GM19099 (cell line): ENCODE data around the gene CD2.

Source experiments
- POLR2A ChIP-seq: IDR thresholded peaks from 3 replicates; pipeline ENCODE4 v1.6.1; 2011; ENCODE audit warnings: low read depth; ENCODE audit not compliant: insufficient read length; ENCODE audit errors: extremely low read depth

Gene CD2

GRCh38 chr1:116814926-116815723, 60.9 kb downstream of the CD2 start:
- no peak for TF ChIP-seq POLR2A

DNA sequence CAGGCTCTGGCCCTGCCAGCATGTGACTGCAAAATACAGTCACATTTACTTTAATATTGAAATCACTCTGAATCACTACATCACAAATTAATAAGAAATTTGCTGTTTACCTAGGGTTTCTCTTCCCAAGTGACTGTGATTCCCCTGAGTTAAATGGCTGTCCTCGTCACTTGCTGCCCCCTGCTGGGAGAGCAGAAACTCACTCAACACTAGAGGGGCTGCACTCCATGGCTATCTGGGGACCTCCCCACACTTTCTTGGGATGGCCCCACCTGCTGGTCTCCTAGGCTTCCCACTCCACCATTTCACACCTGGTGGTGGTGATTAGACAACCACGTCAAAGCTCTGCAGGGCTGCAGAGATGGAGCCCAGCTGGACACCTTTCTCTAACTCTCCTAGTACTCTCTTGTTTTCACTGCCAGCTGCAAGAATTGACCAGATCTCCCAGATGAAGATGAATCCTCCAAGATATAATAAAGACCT, 63.4 kb downstream of the CD2 start:
- no peak for TF ChIP-seq POLR2A
